HG03439 (cell line): Measurements from ENCODE around the gene MICB.
"Not testable (repeated sequence)": the region's sequence is repeated elsewhere in the genome, so short reads cannot be mapped to it uniquely, and the experiment has no call there.

Experiments used
- ATAC-seq: cut with Tn5 transposase; IDR thresholded peaks from one replicate; pipeline ENCODE4 v1.9.1; 2021; ENCODE audit warnings: mild to moderate bottlenecking, moderate library complexity; ENCODE audit not compliant: unreplicated experiment

The MICB gene

GRCh38 chr6:31535538-31536324 is 37.8 kb downstream of the MICB start:
- ATAC-seq: no peak

DNA sequence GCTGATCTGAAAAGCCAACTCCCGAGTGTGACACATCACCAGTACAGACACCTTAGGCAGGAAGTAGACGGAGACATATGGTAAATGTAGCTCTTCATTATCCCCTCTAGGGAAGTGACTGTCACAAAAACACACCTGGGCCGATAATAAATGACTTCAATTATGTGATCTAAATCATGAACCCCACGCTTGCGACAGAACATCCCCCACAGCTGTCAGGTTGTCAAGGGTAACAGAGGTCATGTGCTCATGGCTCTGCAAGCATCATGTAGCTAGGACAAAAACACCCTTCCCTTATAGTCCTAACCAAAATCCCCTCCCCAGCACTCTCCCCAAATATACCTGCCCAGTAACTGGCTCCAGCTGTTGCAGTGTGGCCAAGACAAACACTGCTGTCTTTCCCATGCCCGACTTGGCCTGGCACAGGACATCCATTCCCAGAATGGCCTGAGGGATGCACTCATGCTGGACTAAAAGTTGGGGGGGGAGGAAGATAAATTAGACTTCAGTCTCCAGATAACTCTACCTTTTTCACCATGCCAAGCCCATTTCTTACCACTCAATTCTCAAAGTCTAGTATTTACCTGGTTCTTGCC is 41.0 kb downstream of the MICB start:
- no peak for ATAC-seq

DNA sequence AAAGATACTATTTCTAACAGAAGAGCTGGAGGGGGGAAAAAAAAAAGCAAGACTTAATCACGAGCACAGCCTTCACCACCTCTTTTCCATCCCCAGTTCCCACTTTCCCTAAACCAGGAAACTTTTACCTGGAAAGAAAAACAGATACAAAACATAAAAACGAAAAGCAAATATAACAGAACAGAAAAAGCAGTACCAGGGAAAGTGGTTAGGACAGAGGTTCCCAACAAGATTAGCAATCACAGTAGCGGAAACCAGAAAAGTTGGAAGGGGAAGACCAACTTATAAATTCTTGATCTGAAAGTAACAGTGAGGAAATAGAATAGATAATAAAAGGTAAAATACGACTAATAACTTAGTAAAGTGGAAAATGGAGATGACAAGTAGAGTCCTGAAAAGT is 42.7 kb downstream of the MICB start:
- no peak for ATAC-seq

DNA sequence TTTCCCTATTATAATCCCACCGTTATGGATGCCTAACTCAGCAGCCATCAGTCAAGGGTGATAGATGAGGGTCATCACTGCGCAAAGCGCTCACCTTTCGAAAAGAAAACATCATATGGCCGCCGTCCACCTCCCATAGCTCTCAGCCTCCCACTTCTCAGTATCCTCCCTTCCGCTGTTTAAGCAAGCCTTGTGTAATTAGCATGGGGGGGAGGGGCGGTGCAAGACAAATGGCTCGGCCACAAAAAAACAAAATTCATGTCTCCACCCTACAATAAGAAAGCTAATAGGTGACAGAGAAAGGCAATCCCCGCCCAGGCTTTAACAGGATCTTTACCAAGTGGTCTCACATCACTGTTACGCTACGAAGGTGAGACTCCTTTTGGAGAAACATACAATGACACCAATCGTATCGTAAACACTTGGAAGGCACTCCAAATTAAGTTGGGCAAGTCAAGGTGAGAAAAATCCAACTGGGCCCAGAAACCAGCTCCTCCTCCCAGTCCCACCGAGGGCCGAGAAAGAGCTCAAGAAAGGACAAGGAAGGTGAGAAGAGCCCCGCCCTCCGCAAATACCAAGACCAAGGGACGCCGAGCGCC is 43.2 kb downstream of the MICB start:
- no peak for ATAC-seq

DNA sequence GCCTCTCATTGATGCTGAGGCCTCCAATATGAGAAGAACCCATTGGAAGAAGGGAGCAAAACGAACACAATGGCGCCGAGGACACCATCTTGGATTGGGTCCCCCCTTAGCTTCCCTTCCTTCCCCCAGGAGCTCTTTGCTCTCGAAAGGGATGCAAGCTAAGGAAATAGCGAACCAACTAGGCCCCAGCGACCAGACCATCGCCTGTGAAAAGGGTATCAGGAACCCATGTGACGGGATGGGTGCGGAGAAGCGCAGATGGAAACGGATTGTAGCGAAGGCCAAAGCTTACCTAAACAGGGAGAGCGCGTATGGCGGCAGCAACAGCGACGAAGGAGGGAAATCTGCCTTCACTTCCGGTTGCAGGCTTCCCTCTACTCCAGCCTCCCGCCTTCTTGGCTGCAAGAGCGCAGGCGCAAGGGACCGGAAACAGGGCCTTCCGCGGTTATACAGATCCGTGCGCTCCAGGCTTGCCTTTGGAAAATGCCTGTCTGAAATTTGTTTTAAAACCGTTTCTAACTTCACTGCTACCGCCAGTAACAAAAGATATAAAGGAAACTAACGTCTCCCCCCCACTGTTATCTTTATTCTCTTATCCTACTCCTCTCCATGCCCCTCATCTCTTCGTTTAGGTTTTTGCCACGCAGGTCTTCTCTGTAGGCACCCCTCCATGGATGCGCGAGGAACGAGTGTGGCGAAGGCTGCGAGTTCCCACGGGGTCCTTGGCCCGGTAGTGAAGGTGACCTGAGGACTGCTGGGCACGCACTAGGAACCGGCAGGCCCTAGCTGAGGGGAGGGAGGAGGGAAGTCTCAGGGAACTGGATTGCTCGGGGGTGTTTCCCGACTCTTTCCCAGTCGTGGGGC is 43.9 kb downstream of the MICB start, which contains the start of gene DDX39B:
DDX39B (minus strand) TSS at position 346 of the 864 bp plus-strand sequence. CDS start 1,471 bp downstream, outside the sequence.
- ATAC-seq: peak; percentile 73

- no peak for ATAC-seq
These were observed 45.7 kb downstream of the MICB start for GRCh38 chr6:31543639-31544038.

- no peak for ATAC-seq
These were observed 46.7 kb downstream of the MICB start for GRCh38 chr6:31544676-31545075.

- ATAC-seq: no peak
These were observed 47.3 kb downstream of the MICB start for GRCh38 chr6:31545291-31545690.

- ATAC-seq: peak; percentile 41
These were observed 48.5 kb downstream of the MICB start, which contains the start of gene ATP6V1G2 for GRCh38 chr6:31546339-31546957. Gene ATP6V1G2, minus strand, starts transcription at chr6:31546608. Its CDS starts 49 bp downstream, at chr6:31546559.

- peak; percentile 58 for ATAC-seq
These were observed 49.2 kb downstream of the MICB start, which contains the start of gene NFKBIL1 for GRCh38 chr6:31546958-31547726. Gene NFKBIL1, plus strand, starts transcription at chr6:31547608. Its CDS starts 87 bp downstream, at chr6:31547695.

- no peak for ATAC-seq
These were observed 50.0 kb downstream of the MICB start for GRCh38 chr6:31547727-31548543.

- ATAC-seq: no peak
These were observed 50.6 kb downstream of the MICB start for GRCh38 chr6:31548544-31548873.

GRCh38 chr6:31551371-31551770 is 53.4 kb downstream of the MICB start:
- ATAC-seq: not testable (repeated sequence)

GRCh38 chr6:31556307-31556706 is 58.4 kb downstream of the MICB start:
- no peak for ATAC-seq

DNA sequence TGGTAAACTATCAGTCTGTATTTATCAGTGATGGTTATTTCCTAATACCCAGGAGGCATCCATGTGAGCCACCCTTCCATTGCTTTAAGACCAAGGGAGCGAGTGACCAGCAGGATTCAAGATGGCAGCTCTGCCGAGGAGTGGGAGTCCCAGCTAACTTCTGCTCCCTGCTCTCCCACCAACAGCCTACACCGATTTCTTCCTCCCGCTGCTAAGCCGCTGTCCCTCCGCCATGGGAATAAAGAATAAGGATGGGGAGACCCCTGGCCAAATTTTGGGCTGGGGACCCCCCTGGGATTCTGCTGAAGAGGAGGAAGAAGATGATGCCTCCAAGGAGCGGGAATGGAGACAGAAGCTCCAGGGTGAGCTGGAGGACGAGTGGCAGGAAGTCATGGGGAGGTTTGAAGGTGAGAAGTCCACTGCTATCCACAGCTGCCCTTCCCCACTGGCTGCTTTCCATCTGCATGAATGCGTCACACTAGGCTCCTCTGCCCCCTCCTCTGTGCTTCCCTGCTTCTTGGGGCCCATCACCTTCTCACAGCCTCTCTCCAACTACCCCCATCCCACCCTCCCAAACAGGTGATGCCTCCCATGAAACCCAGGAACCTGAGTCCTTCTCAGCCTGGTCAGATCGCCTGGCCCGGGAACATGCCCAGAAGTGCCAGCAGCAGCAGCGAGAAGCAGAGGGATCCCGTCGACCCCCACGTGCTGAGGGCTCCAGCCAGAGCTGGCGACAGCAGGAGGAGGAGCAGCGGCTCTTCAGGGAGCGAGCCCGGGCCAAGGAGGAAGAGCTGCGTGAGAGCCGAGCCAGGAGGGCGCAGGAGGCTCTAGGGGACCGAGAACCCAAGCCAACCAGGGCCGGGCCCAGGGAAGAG is 59.7 kb downstream of the MICB start:
- no peak for ATAC-seq

DNA sequence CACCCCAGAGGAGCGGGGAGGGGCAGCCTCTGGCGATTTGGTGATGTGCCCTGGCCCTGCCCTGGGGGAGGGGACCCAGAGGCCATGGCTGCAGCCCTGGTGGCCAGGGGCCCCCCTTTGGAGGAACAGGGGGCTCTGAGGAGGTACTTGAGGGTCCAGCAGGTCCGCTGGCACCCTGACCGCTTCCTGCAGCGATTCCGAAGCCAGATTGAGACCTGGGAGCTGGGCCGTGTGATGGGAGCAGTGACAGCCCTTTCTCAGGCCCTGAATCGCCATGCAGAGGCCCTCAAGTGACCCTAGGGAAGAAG is 60.3 kb downstream of the MICB start:
- ATAC-seq: no peak

DNA sequence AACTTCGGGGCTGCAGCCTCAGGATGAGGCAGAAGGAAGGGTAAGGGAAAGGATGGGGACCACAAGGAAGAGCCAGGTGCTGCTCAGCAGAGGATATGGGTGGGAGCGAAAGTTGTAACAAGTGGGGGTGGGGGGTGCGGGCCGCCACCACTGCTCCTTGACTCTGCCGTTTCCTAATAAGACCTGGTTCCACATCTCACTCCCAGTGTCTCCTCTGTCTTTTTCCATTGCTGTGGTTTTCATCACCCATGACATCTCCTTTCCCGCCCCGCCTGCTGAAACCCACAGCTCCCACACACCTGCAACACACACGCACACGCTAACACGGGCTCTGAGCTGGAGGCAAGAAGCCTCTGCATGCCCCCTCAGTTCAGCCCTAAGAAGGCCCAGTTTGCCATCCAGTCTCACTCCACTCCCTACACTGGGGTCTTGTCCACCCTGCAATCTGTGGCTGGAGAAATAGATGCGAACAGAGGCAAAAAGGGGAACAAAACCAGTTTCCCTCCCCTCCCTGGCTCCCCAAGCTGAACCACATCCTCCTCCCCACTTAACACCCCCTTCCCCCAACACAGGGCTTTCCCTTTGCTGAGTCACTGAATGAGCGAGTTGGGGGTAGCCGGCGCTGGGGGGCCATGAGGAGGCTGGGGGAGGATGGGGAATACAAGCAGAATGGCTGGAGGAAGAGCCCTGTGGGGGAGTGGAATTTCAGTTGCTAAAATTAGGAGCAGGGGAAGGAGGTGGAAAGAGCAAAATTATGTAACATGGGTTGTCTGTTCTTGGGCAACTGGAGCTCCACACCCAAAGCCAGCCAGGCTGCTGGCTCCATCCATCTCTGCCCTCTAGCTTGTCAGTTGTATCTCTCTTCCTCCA is 60.9 kb downstream of the MICB start:
- no peak for ATAC-seq
